ENCODE data around the gene GALNS.

Gene GALNS

GRCh38 chr16:88888057-88888456, 31.3 kb upstream of the GALNS start:
- DNase-seq (ENCODE audit: low read depth): no peak
- TF ChIP-seq CTCF (IDR thresholded peaks at IDR 0.05; ENCODE audit: low read length, missing control alignments): no peak

DNA sequence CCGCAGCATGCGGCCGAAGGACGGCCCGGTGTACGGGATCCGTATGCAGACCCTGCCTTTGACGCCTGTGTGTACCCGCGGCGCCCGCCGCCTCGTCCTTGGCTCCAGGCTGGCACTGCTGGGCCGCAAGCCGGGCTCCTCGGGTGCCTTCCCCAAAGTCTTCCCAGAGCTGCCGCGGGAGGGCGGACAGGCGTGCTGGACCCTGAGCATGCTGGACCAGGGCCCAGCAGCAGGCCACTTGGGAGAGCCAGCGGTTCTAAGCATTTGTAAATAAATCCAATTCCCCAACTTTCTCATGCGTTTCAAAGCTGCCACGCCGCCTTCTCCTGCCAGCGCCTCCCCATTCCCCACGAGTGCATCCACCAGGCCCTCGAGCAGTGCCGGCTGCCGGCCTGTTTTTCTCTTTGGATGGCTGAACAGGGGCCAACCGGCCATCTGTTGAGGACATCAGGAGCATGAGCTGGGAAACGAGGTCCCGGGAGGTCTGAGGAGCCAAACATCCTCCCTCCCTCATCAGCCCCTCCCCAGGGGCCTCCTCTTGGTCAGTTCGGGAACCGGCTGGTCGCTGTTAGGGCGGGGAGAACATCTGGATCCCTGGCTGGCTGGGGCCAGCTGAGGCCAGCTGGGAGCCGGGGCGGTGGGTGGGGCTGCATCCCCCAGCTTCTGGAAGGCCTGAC, 30.2 kb upstream of the GALNS start:
- TF ChIP-seq CTCF (IDR thresholded peaks at IDR 0.05; ENCODE audit: low read length, missing control alignments): no peak
- H3K4me3 ChIP-seq (replicated peaks; ENCODE audit: low read depth, low read length): no peak overlapping the region
- DNase-seq (ENCODE audit: low read depth): peak; percentile 18

More at GRCh38 chr16:88888057-88888456, 31.3 kb upstream of the GALNS start:
- no peak overlapping the region for H3K4me3 ChIP-seq (replicated peaks; ENCODE audit: low read depth, low read length)

GRCh38 chr16:88886420-88886844, 29.7 kb upstream of the GALNS start:
- no peak for TF ChIP-seq CTCF (IDR thresholded peaks at IDR 0.05; ENCODE audit: low read length, missing control alignments)
- no peak overlapping the region for H3K4me3 ChIP-seq (replicated peaks; ENCODE audit: low read depth, low read length)
- no peak for DNase-seq (ENCODE audit: low read depth)

DNA sequence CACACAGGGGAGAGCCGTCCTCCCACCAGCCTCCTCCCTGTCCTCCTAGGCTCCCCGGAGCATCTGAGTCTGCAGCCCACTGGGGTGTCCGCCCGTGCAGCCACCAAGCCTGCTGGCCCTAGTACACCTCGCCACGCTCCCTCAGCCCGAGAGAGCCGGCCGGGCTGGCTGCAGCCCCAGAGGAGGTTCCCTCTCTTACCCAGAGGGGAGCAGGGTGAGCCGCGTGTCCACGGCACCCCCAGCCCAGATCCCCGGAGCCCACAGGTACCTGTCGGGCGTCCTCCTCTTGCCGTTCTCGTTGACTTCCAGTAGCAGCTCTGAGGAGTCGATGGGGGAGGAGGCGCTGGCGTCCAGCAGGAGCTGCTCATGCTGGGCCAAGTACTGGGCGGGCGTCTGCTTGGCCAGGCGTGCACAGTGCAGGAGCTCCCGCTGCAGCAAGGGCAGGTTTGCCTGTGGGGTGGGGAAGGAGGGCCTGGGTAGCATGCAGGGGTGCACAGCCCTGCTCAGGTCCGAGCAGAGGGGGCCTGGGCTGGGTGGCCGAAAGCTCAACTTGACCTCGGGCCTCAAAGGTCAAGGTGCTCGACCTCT, 29.0 kb upstream of the GALNS start:
- DNase-seq (ENCODE audit: low read depth): no peak
- TF ChIP-seq CTCF (IDR thresholded peaks at IDR 0.05; ENCODE audit: low read length, missing control alignments): no peak
- no peak overlapping the region for H3K4me3 ChIP-seq (replicated peaks; ENCODE audit: low read depth, low read length)

- no peak overlapping the region for H3K4me3 ChIP-seq (replicated peaks; ENCODE audit: low read depth, low read length)
- no peak for TF ChIP-seq CTCF (IDR thresholded peaks at IDR 0.05; ENCODE audit: low read length, missing control alignments)
- no peak for DNase-seq (ENCODE audit: low read depth)
These were observed 28.0 kb upstream of the GALNS start for GRCh38 chr16:88884569-88885271.

GRCh38 chr16:88883946-88884345, 27.2 kb upstream of the GALNS start:
- H3K4me3 ChIP-seq (replicated peaks; ENCODE audit: low read depth, low read length): no peak overlapping the region
- DNase-seq (ENCODE audit: low read depth): no peak
- no peak for TF ChIP-seq CTCF (IDR thresholded peaks at IDR 0.05; ENCODE audit: low read length, missing control alignments)

Measured in fibroblast of pulmonary artery (primary cell).